CD4-positive, alpha-beta T cell treated with Interleukin-21 for 1 hour (primary cell): ENCODE results near the gene IHH.
A peak's percentile ranks its signal among the peaks of the same experiment; 100 is the strongest.

Source experiments
- DNase-seq: peaks from one replicate; pipeline ENCODE4 v3.0.0-alpha.2; 2020

IHH gene

DNA sequence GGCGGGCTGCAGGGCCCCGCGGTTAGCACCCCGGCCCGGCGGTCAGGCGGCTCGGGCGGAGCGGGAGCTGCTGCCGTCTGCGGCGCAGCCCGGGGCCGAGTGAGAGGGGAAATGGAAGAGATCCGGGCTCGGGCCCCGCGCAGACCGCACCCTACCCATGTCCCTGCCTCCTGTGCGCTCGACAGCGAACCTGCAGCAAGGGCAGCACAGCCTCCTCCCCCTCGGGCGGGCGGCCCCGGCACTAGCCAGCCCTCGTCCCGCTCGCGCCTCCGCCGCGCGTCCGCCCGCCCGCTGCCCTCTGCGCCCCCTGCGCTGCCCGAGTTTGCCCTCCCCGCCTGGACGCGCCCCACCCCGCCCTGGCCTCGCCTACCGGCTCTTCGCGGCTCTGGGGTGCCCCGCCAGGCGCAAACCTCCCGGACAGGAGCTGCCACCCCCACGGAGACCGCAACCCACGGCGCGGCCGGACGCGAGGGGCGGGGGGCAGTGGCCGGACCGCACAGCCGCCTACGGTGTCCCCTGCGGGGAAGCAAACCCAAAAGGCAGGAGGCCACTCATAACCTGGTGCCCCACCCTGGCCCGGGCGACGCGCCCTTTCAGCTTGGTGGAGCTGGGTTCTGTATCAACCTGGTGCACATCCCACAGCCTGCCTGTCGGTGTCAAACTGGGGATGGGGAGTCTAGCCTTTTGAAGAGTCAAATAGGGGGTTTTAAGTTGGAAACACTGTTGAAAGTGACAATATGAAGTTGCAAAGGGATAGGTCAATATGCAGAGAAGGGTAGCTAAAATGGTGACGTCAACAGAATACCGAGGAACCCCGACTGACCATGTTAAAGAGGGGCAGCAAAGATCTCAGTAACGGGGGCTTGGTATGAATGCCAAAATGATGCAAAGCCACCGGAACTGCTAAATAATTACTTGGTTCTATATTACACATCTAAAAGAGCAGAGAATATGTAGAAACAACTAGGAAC, at the start of gene IHH:
Gene IHH, minus strand, starts transcription at position 101 of the 971 bp plus-strand sequence. CDS start 454 bp downstream, outside the sequence.
- DNase-seq = no peak

GRCh38 chr2:219109471-219109870, 48.8 kb upstream of the IHH start:
- DNase-seq = peak; percentile 29

GRCh38 chr2:219107758-219108157, 47.0 kb upstream of the IHH start:
- no peak for DNase-seq

GRCh38 chr2:219106251-219106650, 45.5 kb upstream of the IHH start:
- DNase-seq = no peak

DNA sequence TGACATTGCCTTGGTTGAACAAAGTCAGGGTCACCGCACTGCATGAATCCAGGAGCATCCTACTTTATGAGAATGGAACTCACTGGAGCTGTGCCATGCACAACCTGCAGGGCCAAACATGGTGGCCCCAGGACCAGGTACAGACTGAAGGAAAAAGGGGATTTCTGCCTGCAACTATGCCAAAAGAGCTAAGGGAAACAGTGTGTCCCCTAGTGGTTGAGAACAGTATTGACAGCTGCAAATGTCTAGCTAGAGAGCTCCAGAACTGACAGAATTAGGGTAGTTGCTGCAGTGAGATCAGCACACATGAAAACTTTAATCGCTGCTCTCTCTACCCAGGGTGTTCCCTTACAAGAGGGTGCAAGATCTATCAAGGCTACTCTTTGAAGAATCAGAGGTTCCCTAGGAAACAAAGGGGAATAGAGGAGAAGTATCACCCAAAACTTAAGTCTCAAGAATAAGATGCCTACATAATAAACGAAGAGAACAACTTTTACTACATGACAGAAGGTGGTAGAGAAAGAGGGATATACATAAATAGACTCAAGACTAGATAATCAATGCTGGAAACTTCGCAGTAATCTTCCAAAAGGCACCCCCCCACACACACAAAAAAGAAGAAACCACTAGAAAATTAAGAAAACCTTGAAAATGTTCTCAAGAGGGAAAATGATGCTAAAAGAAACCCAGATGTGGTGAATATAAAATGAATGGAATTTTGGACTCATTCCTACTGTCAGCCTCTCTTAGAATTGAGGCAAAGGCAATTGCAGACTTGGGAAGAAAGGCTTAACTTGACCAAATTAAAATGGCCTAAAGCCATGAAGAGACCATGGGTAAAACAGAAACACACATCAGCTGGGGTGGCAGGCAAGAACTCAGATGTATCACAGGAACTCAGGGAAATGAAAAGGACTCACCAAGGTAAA, 43.6 kb upstream of the IHH start:
- DNase-seq = peak; percentile 35

DNA sequence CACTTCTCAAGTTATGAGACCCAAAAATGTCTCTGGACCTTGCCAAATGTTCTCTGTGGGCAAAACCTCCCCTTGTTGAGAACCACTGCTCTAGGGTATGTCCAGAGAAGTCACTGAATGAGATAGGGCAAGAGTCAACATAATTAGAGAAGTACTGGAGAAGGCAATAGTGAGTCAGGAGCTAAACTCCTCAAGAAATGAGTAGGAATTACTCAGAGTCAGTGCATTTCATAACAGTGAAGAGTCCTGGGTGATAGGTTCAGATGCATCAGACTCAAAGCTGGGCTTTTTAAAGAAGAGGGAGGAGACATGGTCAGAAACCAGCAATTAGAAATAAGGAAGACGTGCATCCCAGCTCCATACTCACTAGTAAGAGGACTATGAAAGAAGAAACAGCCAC, 38.6 kb upstream of the IHH start:
- no peak for DNase-seq

DNA sequence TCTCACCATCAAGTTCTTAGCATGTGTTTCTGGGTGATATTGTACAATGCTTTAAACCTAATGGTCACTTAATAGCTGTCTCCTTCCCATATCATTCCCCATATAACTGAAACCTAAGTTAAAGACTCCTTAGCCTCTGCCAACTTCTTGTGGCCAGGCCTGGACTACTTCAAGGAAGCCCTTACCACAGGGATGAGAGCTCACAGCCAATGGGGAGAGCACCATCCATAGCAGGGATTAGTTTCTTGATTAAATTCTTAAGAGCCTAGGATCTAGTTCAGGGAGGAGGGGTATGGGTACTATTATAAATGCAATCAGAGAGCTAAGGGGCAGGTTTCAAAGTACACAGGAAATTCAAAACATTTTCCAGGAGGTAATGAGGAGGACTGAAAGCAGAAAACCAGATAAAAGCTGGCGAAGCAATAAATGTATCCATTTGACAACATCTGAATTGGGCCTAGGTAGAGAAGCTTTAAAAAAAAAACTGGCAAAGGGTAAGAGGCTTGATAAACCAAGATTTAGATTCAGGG, 34.8 kb upstream of the IHH start:
- no peak for DNase-seq

GRCh38 chr2:219094171-219094570, 33.5 kb upstream of the IHH start:
- no peak for DNase-seq

DNA sequence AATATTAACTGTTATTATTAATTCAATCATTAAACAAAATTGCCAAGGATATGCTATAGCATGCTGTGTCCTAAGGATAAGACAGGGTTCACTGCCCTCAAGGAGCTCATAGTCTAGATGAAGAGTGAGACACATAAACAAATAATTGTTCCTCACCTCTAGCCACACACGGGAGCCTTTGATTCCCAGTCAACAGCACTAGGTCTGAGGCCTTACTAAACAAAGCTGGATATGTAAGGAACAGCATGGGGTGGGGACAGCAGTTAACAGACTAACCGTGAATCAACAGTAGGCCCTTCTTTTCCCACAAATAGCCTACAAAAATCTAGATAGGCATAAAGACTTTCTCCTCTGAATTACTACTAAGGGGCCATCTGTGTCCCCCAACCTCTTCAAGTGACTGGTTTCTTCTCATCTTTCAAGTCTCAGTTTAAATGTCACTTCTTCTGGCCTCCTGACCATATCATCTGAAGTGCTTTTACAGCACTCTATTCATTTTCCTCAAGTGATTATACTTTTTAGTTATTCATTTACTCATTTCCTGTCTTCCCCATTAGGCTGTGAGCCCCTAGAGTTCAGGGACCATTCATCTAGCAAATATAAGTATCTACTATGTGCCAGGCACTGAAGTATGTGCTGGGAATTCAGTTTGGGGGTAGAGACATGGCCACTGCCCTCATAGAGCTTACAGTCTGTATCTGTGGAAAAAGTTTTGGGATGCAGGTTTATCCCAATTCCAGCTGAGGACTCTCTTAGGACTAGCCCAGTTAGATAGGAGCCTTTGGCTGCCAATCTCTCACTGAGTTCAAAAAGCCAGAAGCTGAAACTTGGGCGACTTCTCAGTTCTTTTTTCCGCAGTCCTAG, 29.9 kb upstream of the IHH start:
- DNase-seq = no peak

DNA sequence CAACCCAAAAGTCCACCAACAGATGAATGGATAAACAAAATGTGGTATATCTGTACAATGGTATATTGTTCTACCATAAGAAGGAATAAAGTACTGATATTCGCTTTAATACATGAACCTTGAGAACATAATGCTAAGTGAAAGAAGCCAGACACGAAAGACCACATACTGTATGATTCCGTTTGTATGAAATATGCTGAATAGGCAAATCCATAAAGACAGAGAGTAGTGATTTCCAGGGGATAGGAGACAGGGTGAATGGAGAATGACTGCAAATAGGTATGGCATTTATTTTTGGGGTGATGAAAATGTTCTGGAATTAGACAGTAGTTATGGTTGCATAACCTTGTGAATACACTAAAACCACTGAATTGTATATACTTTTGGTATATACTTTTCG, 28.6 kb upstream of the IHH start:
- no peak for DNase-seq

GRCh38 chr2:219087848-219088247, 27.1 kb upstream of the IHH start:
- DNase-seq = no peak

GRCh38 chr2:219087361-219087760, 26.6 kb upstream of the IHH start:
- DNase-seq = no peak

DNA sequence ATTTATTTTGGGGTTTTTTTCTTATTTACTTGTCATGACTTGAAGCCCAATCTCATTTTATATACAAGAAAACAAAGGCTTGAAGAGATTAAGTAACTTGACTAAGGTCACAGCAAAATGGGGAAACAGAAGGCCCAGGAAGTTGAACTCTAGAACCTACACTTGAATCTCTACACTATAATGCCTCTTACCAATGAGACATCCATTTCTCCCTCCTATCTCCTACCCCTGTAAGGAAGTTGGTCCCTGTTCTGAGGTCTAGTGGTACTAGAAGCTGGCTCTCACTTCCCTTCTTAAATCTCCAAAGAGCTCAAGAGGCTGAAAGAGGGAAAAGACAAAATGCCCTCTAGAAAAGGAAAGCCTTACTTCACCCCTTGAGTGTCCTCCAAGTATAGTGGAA, 25.5 kb upstream of the IHH start:
- no peak for DNase-seq

- no peak for DNase-seq
These were observed 24.1 kb upstream of the IHH start for GRCh38 chr2:219084791-219085190.

- DNase-seq = no peak
These were observed 21.7 kb upstream of the IHH start for GRCh38 chr2:219082332-219082958.

DNA sequence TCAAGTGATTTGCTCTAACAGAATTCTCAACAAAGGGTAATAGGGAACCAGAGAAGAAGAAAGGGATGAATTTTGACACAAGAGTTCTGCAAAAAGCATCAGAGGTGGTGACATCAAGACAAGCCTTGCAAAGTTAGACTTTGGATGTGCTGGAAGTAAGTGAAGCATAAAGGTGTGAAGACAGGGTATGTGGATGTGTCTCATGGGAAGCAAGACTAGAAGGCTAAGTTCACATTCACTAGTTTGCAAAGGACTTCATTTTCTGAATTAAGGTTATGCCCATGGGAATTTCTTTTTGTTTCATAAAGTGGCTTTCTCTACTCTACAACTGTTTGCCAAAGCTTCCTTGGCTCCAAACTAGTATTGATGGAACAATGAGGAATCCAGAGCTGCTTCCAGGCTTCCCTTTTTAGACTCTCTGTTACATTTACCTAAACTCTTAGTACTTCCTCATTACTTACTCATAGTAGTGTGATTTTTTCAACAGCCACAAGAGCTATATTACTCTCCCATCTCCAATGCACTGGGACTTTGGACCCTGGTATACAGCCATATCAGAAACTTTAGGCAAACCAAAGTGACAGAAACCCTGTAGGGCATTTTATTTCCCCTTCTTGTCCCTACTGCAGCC, 21.1 kb upstream of the IHH start:
- no peak for DNase-seq

DNA sequence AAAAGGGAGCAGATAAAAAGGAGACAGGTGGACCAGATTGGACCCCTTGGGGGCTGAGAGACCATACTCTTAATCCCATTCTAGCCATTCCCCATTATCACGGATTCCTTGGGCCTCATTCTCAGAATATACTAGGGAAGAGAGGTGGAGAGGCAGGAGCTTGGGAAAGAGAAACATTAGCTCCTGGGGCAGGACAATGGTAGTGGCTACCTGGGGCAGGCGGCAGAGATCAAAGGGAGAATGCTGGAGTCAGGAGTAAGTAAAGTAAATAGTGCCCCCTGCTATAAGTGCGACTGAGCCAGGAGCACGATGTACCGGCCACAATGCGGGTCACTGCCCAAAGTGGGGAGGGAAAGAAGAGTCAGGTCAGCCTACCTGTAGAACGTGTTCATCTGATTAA, 20.4 kb upstream of the IHH start:
- no peak for DNase-seq

DNA sequence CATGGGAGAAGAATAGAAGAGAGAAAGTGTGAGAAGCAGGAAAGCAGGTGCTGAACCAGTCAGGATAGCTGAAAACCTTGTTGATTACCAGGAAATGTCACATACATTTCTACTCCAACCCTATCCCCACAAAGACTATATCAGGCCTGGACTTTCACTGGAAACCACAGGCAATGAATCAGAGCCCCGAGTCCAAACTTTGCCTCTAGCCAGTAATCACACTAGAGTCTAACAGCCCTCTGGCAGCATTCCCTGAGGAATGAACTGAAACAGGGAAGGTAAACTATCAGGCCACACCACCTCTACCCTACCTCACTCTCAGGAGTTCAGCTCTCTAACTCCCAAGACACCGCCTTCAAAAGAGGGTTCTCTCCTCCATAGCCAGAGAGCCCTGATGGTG, 18.7 kb upstream of the IHH start:
- DNase-seq = no peak

DNA sequence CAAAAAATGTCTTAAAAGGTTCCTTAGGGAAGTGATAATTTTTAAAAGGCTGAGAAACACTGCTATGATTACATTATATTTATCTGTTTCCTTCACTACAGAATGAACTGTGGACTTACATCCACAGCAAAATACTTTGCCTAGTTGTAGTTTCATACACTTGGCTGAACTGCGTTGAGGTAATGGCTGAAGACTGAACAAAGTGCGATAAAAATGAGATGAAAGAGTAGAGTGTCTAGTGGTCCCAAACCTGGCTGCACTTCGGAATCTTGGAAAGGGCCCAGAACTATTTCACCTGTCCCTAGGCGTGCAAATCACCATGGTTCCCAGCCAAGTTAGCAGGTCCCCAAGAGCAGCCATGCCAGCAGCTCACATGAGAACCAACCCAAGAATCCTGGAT, 18.2 kb upstream of the IHH start:
- no peak for DNase-seq

GRCh38 chr2:219078126-219078525, 17.4 kb upstream of the IHH start:
- DNase-seq = no peak

DNA sequence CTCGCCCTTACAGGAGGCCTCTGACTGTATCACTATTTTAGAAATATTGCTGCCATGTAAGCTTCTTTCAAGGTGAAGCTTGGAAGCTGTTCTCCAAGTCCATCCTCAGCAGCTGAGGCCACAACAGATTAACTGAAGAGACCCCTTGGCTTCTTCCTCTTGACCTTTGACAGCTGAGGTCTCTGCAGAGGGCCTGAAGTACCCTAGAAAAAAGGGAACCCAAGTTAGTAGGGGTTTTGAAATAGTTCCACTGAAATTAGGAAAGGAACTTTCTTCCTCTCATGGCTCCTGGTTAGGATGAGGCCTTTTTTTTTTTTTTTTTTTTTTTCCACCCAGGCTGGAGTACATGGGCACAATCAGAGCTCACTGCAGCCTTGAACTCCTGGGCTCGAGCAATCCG, 15.5 kb upstream of the IHH start:
- DNase-seq = no peak
